ENCODE measurements around the gene KRT16. TPM values are rescaled to one million over a fixed set of nuclear protein-coding genes. Genes with fewer than 3 reads are reported as not detected.
"Not testable (repeated sequence)": the region's sequence is repeated elsewhere in the genome, so short reads cannot be mapped to it uniquely, and the experiment has no call there.

KRT16 gene
- polyA plus RNA-seq, 1 donor: not detected

DNA sequence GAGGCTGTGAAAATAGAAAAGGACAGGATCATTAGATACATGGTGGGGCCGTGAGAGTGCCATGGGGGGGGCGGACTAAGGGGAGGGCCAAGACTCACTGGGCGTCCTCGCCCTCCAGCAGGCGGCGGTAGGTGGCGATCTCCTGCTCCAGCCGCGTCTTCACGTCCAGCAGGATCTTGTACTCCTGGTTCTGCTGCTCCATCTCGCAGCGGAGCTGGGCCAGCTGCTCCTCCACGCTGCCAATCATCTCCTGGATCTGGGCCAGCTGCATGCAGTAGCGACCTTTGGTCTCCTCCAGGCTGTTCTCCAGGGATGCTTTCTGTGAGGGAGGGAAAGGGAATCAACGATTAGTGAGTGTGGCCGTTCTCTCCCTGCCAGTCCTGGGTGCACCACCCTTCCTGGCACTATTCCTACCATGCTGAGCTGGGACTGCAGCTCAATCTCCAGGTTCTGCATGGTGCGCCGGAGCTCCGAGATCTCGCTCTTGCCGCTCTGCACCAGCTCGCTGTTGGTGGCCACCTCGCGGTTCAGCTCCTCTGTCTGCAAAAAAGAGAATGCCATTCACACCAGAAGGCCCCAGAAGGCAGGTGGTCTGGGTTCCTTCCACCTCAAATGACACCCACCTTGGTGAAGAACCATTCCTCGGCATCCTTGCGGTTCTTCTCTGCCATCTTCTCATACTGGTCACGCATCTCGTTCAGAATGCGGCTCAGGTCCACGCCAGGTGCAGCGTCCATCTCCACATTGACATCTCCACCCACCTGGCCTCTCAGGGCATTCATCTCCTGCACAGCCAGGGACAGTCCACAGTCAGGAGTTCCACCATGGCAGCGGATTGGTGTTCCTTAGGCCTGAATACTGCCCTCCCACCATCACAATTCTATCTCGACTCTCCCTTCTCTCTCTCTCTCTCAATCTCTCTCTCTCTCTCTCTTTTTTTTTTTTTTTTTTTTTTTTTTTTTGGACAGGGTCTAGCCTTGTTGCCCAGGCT, 29.1 kb downstream of the KRT16 start:
- no peak for DNase-seq (ENCODE audit: low read depth)

DNA sequence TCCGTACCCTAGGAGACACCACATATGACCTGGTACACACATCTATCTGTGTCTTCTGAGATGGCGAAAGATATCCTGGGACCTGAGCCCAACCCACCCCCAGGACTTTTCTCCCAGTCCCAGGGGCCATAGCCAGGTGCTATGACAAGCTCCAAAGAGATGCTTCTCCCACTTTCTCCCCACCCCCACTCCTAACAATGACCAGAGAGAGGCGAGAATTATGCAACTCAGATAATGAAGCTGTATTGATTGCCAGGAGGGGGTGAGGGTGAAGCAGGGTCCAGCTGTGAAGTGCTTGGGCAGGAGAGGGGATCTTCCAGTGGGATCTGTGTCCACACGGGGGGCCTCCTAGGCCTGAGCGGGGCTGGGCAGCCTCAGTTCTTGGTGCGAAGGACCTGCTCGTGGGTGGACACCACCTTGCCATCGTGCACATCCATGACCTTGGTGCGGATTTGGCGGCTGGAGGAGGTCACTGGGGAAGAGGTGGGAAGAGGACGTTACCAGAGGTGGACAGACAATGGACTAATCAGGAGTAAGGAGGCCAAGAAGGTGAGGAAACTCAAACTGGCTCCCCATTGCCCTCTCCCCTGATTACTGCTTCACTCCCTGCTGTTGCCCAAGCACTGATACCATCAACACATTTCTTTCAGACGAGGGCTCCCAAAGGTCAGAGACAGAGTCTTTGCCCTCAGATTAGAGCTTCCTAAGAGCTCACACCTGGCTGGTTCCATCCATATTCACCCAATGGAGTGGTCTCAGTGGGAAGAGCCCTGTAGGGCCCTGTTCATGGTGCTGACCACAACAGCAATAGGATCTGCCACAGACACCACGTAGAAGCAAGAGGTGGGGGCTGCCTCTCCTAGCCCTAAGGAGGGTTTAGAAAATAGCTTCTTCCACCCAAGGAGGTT, 30.3 kb downstream of the KRT16 start:
- not testable (repeated sequence) for DNase-seq (ENCODE audit: low read depth)

- no peak for DNase-seq (ENCODE audit: low read depth)
Measured at GRCh38 chr17:41581366-41582060, 31.1 kb downstream of the KRT16 start.

- DNase-seq (ENCODE audit: low read depth): no peak
Measured at GRCh38 chr17:41580687-41581365, 31.7 kb downstream of the KRT16 start.

DNA sequence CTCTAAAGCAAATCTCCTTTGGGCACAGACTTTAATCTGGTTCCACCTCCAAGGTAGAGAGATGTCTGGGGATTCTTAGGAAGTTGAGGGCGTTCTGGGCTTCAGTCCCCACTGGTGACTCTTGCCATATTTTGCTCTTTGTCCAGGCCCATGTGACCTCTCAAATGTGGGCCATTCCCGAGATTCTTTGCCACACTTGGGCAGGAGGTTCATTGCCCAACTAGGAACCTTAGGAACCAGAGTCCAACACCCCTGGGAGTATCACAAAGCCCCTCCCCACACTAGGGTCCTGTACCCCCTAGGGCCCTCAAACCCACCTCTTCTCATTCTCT, 32.4 kb downstream of the KRT16 start:
- DNase-seq (ENCODE audit: low read depth): no peak

DNA sequence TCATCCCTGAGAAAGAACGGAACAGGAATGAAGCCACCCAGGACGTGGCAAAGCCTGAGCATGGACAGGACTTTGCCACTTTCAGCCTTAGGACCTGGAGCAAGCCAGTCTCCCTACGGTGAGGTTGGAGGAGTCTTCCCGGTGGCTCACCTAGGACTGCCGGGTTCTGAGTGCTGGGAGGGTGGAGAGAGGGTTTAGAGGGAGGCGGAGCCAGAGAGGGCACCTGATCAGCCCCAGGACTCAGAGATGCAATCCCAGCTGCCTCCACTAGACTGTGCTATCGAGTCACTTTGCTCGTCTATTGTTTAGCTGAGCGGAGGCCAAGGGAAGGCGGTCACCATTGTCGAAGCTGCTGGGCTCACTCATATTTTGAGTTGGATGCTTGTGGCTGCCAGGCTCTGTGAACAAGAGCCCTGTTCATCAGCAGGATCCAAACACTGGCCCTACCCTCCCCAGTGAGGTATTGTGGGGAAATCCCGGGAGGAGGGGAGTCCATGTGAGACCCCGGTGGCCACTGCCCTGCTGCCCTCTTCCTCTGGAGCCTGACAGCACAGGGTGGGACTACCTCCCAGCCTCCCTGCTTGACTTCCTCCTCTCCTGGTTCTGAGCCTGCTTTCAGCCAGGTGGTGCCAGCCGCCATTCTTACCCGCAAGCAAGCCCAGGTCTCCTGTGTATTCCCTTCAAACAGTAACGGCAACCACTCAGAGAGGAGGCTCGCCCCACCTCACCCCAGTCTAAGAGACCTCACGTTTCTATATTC, 32.9 kb downstream of the KRT16 start:
- peak; percentile 36 for DNase-seq (ENCODE audit: low read depth)

DNA sequence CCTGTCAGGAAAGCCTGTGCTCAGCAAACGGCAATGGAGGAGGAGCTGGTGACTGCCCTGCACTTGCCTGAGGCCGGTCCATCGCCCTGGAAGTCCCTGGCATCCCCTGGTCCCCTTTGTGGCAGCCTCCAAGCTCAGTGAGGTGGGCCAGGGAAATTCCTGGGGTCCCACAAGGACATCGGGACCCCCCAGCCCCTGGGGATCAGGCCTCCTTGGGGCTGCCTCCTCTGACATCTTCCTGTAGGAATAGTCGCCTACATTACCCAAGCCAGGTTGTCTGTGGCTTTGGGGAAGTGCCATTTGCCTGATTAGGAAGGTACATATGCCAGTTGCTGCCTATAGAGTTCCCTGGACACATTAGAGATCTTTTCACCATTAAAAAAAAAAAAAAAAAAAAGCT, 33.6 kb downstream of the KRT16 start:
- DNase-seq (ENCODE audit: low read depth): no peak

DNA sequence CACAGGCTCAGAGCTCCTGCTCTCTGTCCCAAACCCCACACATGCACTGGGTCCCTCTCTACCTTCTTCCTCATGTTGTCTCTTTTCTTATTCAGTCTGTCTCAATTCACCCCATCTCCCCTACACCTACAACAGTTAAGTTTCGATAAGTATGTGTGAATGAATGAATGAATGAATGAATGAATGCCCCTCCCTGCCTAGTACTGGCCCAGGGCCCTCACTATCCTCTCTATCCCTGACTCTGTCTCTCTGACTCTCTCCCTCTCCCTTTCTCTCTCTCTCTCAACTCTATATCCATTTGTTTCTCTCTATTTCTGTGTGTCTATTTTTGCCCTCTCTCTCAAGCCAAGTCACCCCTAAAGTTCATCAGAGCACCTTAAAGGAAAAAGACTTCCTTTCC, 34.0 kb downstream of the KRT16 start:
- DNase-seq (ENCODE audit: low read depth): no peak

DNA sequence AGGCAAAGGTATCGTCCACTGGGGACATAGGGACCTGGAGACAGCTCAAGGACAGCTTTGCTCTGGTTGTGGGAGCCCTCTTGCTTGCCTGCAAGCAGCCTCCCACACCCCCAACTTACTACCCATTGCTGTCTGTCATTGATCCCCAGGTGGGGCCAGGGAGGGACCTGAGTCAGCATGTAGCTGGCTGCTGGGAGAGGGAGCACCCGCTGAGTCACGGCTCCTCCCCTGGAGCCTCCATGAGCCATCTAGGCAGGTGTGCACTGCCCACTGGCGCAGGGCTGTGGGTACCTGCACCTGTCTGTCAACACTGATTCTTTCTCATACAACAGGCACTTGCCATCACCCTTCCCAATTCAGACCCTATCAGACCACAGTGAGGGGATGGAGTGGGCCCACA, 35.8 kb downstream of the KRT16 start:
- DNase-seq (ENCODE audit: low read depth): not testable (repeated sequence)

DNA sequence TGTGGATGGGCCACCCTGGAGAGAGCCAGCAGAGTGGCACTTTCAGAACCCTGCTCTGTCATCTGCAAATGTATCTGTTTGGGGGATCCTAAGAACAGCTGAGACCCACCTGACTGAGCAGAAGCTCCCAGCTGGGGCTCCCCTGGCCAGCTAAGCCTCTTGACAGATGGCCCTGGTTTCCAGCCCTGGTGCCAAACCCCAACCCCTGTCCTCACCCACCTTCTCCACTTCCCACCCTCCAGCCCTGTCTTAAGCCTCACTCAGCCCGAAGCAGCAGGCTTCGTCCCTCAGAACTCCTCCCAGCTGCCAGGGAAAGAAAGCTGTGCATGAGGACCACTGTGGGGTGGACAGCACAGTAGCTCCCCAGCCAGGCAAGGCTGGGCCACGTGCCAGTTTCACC, 37.2 kb downstream of the KRT16 start:
- DNase-seq (ENCODE audit: low read depth): no peak

GRCh38 chr17:41571561-41572434, 40.8 kb downstream of the KRT16 start, which contains the start of gene KRT9:
TSS of gene KRT9 (minus strand) at chr17:41572059. CDS start at chr17:41571992, 67 bp downstream.
- DNase-seq (ENCODE audit: low read depth): no peak

- no peak for DNase-seq (ENCODE audit: low read depth)
Measured at GRCh38 chr17:41567317-41567716, 45.2 kb downstream of the KRT16 start.

GRCh38 chr17:41565338-41565737, 47.2 kb downstream of the KRT16 start:
- DNase-seq (ENCODE audit: low read depth): no peak

DNA sequence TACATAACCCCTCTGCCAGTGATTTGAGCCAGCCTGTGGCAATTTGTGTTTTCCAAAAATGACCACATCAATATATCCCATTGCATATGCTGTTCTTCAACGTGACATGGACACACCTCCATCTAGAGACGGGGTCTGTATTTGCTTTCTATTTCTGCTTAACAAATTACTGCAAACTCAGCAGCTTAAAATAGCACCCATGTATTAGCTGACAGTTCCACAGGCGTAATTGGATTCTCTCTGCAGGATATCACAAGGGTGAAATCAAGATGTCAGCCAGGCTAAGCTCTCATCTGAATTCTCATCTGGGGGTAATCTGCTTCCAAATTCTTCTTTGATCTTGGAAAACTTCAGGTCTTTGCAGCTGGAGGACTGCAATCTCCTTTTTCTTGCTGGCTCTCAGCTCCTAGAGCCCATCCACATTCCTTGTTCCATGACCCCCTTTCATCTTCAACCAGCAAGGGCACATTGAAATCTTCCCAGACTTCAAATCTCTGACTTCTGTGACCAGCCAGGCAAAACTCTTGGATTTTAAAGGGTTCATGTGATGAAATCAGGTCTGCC, 48.9 kb downstream of the KRT16 start:
- DNase-seq (ENCODE audit: low read depth): no peak

DNA sequence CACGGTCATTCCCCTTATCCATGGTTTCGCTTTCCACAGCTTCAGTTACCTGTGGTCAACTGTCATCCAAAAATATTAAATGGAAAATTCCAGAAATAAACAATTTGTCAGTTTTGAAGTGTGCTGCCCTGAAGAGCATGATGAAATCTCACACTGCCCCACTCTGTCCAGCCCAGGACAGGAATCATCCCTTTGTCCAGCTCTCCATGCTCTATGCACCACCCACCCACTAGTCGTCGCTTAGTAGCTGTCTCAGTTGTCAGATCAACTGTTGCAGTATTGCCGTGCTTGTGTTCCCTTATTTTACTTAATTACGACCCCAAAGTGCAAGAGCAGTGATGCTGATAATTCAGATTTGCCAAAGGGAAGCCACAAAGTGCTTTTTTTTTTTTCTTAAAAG, 51.0 kb downstream of the KRT16 start:
- no peak for DNase-seq (ENCODE audit: low read depth)

Data from forelimb muscle (tissue), 1 donor.